CD8-positive, alpha-beta memory T cell (primary cell): ENCODE results near the gene ANHX. TPM values are rescaled to one million over a fixed set of nuclear protein-coding genes. Genes with fewer than 3 reads are reported as not detected.

Source experiments
- CTCF ChIA-PET: fragments of 350-600 bp; sonication (Branson Sonifier 250); formaldehyde crosslinking; loops from one replicate; lab custom pipeline; 2021; ENCODE audit warnings: antibody characterized with exemption; lab: Charles Lee
- POLR2A ChIA-PET: fragments of 350-600 bp; sonication (Branson Sonifier 250); formaldehyde crosslinking; loops from one replicate; lab custom pipeline; 2021; ENCODE audit warnings: antibody characterized with exemption; lab: Charles Lee
- DNase-seq, 5 donors: peaks; one replicate each; pipeline versions ENCODE4 v3.0.0 to v3.0.0-alpha.2; 2020 to 2022; ENCODE audit warnings: mixed read lengths in 1 of 5
- H3K27ac ChIP-seq: one replicate; pipeline ENCODE4 v1.7.0; 2013; ENCODE audit warnings: low read depth, mild to moderate bottlenecking, low read length, moderate library complexity
- H3K27me3 ChIP-seq: 2 replicates; pipeline ENCODE4 v1.7.0; 2013; ENCODE audit warnings: low read length, mild to moderate bottlenecking; ENCODE audit not compliant: insufficient read depth, poor library complexity, severe bottlenecking
- H3K36me3 ChIP-seq: 2 replicates; pipeline ENCODE4 v1.7.0; 2013; ENCODE audit warnings: mild to moderate bottlenecking, low read length, moderate library complexity; ENCODE audit not compliant: insufficient read depth
- H3K4me1 ChIP-seq: 2 replicates; pipeline ENCODE4 v1.7.0; 2013; ENCODE audit warnings: mild to moderate bottlenecking, low read length, moderate library complexity; ENCODE audit not compliant: insufficient read depth
- H3K4me3 ChIP-seq: 2 replicates; pipeline ENCODE4 v1.7.0; 2013; ENCODE audit warnings: mild to moderate bottlenecking, low read length
- H3K9me3 ChIP-seq: 2 replicates; pipeline ENCODE4 v1.7.0; 2013; ENCODE audit warnings: mild to moderate bottlenecking, low read length
- H3K27ac Mint-ChIP-seq, 8 donors: one replicate each; pipeline ENCODE4 v1.8.0; 2020 to 2021; ENCODE audit warnings: mixed read lengths in 8 of 8, mild to moderate bottlenecking in 6 of 8, inconsistent platforms in 3 of 8, moderate library complexity in 3 of 8
- H3K27me3 Mint-ChIP-seq, 2 donors: one replicate each; pipeline ENCODE4 v1.8.0; 2020 to 2021; ENCODE audit warnings: mixed read lengths in 2 of 2, mild to moderate bottlenecking in 1 of 2, moderate library complexity in 1 of 2
- H3K36me3 Mint-ChIP-seq, 3 donors: one replicate each; pipeline ENCODE4 v1.8.0; 2020 to 2021; ENCODE audit warnings: mixed read lengths in 3 of 3, inconsistent platforms in 1 of 3, mild to moderate bottlenecking in 1 of 3
- H3K4me1 Mint-ChIP-seq, 3 donors: one replicate each; pipeline ENCODE4 v1.8.0; 2020 to 2021; ENCODE audit warnings: mixed read lengths in 3 of 3, inconsistent platforms in 1 of 3, mild to moderate bottlenecking in 1 of 3
- H3K4me3 Mint-ChIP-seq, 7 donors: one replicate each; pipeline ENCODE4 v1.8.0; 2020 to 2021; ENCODE audit warnings: mixed read lengths in 7 of 7, mild to moderate bottlenecking in 6 of 7, moderate library complexity in 4 of 7, inconsistent platforms in 2 of 7
- H3K9me3 Mint-ChIP-seq, 5 donors: one replicate each; pipeline ENCODE4 v1.8.0; 2020 to 2022; ENCODE audit warnings: mixed read lengths in 5 of 5, mild to moderate bottlenecking in 3 of 5, moderate library complexity in 2 of 5, inconsistent platforms in 1 of 5
- polyA plus RNA-seq: library from polyadenylated mRNA; unstranded; fragments of 300-500 nt; fragmentation: Illumina TruSeq; gene quantifications from one replicate; pipeline ENCODE4 v1.2.3, GENCODE V29; 2021
- total RNA-seq, 2 experiments: library from RNA; stranded (reverse); gene quantifications; one replicate each; pipeline ENCODE4 v1.2.3, GENCODE V29; 2021

Gene ANHX
- total and polyA plus RNA-seq, 3 experiments from 2014 or later = not detected

- Histone ChIP-seq H3K9me3 (no peaks in the 10 kb centered on the region), H3K27ac (no peak overlapping the region), H3K4me1 (no peaks in the 10 kb centered on the region), H3K36me3 (no peaks in the 10 kb centered on the region), H3K4me3 (no peak overlapping the region), H3K27me3 (no peaks in the 10 kb centered on the region)
- Mint-ChIP-seq H3K27ac (no peak overlapping the region), H3K9me3 (peaks cover 0 to 16% (median 13%) of the 10 kb centered on the region in 5 donors), H3K4me3 (no peak overlapping the region), H3K27me3 (peaks cover 2 to 5% of the 10 kb centered on the region in 2 donors), H3K36me3 (peaks cover 0 to 7% (median 0%) of the 10 kb centered on the region in 3 donors), H3K4me1 (no peaks in the 10 kb centered on the region)
- DNase-seq = no peak
- ChIA-PET POLR2A (no interaction called here), CTCF (no interaction called here)
Observed at GRCh38 chr12:133234971-133235370, 706 bp downstream of the ANHX start.

- POLR2A ChIA-PET = no interaction called here
- Histone ChIP-seq H3K9me3 (no peaks in the 10 kb centered on the region), H3K27ac (no peak overlapping the region), H3K36me3 (no peaks in the 10 kb centered on the region), H3K4me1 (no peaks in the 10 kb centered on the region), H3K27me3 (no peaks in the 10 kb centered on the region), H3K4me3 (no peak overlapping the region)
- Mint-ChIP-seq H3K4me3 (no peak overlapping the region), H3K27ac (peak overlapping the region in 1 of 8 donors; percentile 69), H3K9me3 (peaks cover 0 to 15% (median 10%) of the 10 kb centered on the region in 5 donors), H3K27me3 (peaks cover 0 to 2% of the 10 kb centered on the region in 2 donors), H3K4me1 (no peaks in the 10 kb centered on the region), H3K36me3 (peaks cover 0 to 7% (median 0%) of the 10 kb centered on the region in 3 donors)
- CTCF ChIA-PET = no interaction called here
- no peak for DNase-seq
Observed at GRCh38 chr12:133233993-133234564, 1.6 kb downstream of the ANHX start.

- Histone ChIP-seq H3K4me3 (no peak overlapping the region), H3K27me3 (no peaks in the 10 kb centered on the region), H3K36me3 (no peaks in the 10 kb centered on the region), H3K9me3 (no peaks in the 10 kb centered on the region), H3K27ac (no peak overlapping the region), H3K4me1 (no peaks in the 10 kb centered on the region)
- Mint-ChIP-seq H3K4me1 (no peaks in the 10 kb centered on the region), H3K27me3 (peaks cover 0 to 8% of the 10 kb centered on the region in 2 donors), H3K36me3 (peaks cover 0 to 14% (median 0%) of the 10 kb centered on the region in 3 donors), H3K9me3 (peaks cover 0 to 17% (median 13%) of the 10 kb centered on the region in 5 donors), H3K27ac (peak overlapping the region in 1 of 8 donors; percentile 76), H3K4me3 (no peak overlapping the region)
- no peak for DNase-seq
- ChIA-PET POLR2A (no interaction called here), CTCF (no interaction called here)
Observed at GRCh38 chr12:133233006-133233405, 2.7 kb downstream of the ANHX start.

GRCh38 chr12:133231001-133231400 is 4.7 kb downstream of the ANHX start:
- Histone ChIP-seq H3K4me1 (no peaks in the 10 kb centered on the region), H3K27me3 (no peaks in the 10 kb centered on the region), H3K4me3 (no peak overlapping the region), H3K27ac (no peak overlapping the region), H3K9me3 (no peaks in the 10 kb centered on the region), H3K36me3 (no peaks in the 10 kb centered on the region)
- DNase-seq = no peak
- Mint-ChIP-seq H3K36me3 (peaks cover 0 to 14% (median 0%) of the 10 kb centered on the region in 3 donors), H3K27me3 (peaks cover 0 to 8% of the 10 kb centered on the region in 2 donors), H3K4me3 (no peak overlapping the region), H3K27ac (no peak overlapping the region), H3K4me1 (no peaks in the 10 kb centered on the region), H3K9me3 (peaks cover 0 to 16% (median 8%) of the 10 kb centered on the region in 5 donors)
- ChIA-PET POLR2A (no interaction called here), CTCF (no interaction called here)

GRCh38 chr12:133227281-133227852 is 8.3 kb downstream of the ANHX start:
- POLR2A ChIA-PET = no interaction called here
- no peaks in the 10 kb centered on the region for H3K27me3 ChIP-seq
- no peak for DNase-seq
- Mint-ChIP-seq H3K4me1 (no peaks in the 10 kb centered on the region), H3K27me3 (peaks cover 0 to 8% of the 10 kb centered on the region in 2 donors), H3K9me3 (peaks cover 0 to 29% (median 18%) of the 10 kb centered on the region in 5 donors), H3K4me3 (no peak overlapping the region), H3K36me3 (peaks cover 0 to 8% (median 0%) of the 10 kb centered on the region in 3 donors), H3K27ac (no peak overlapping the region)
- no peaks in the 10 kb centered on the region for H3K36me3 ChIP-seq
- CTCF ChIA-PET = no interaction called here
- no peak overlapping the region for H3K4me3 ChIP-seq
- H3K27ac ChIP-seq = no peak overlapping the region
- H3K9me3 ChIP-seq = no peaks in the 10 kb centered on the region
- no peaks in the 10 kb centered on the region for H3K4me1 ChIP-seq

DNA sequence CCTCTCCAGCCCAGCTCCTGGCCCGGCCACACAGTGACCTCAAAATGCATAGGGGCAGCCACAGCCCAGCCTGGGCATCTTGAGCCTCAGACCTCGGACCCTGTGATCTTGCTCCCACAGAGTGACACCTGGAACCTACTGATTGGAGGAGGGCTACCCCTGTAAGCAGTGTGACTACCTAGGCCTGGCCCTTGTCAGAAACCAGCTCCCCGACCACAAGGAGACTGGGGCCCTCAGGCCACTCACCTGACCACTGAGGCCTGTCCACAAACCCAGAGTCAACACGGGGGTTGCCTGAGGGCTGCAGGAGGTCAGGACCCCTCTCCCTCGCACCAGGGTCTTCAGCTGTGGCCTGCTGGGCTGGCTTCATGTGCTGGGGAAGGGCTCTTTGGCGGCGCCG is 9.0 kb downstream of the ANHX start:
- H3K27me3 Mint-ChIP-seq = peaks cover 0 to 8% of the 10 kb centered on the region in 2 donors
- H3K9me3 ChIP-seq = no peaks in the 10 kb centered on the region
- no peak overlapping the region for H3K4me3 Mint-ChIP-seq
- H3K27ac ChIP-seq = no peak overlapping the region
- ChIA-PET CTCF (no interaction called here), POLR2A (no interaction called here)
- H3K4me1 ChIP-seq = no peaks in the 10 kb centered on the region
- H3K36me3 Mint-ChIP-seq = peaks cover 0 to 8% (median 0%) of the 10 kb centered on the region in 3 donors
- no peak for DNase-seq
- no peak overlapping the region for H3K4me3 ChIP-seq
- H3K36me3 ChIP-seq = no peaks in the 10 kb centered on the region
- peaks cover 0 to 31% (median 21%) of the 10 kb centered on the region in 5 donors for H3K9me3 Mint-ChIP-seq
- H3K27me3 ChIP-seq = no peaks in the 10 kb centered on the region
- no peaks in the 10 kb centered on the region for H3K4me1 Mint-ChIP-seq
- no peak overlapping the region for H3K27ac Mint-ChIP-seq

- Histone ChIP-seq H3K27ac (no peak overlapping the region), H3K4me1 (no peaks in the 10 kb centered on the region), H3K27me3 (no peaks in the 10 kb centered on the region), H3K36me3 (no peaks in the 10 kb centered on the region), H3K9me3 (no peaks in the 10 kb centered on the region), H3K4me3 (no peak overlapping the region)
- Mint-ChIP-seq H3K4me1 (no peaks in the 10 kb centered on the region), H3K4me3 (no peak overlapping the region), H3K27me3 (peaks cover 0 to 6% of the 10 kb centered on the region in 2 donors), H3K36me3 (peaks cover 0 to 8% (median 0%) of the 10 kb centered on the region in 3 donors), H3K9me3 (peaks cover 0 to 37% (median 21%) of the 10 kb centered on the region in 5 donors), H3K27ac (no peak overlapping the region)
- no peak for DNase-seq
- ChIA-PET POLR2A (no interaction called here), CTCF (no interaction called here)
Observed at GRCh38 chr12:133225527-133225926, 10.2 kb downstream of the ANHX start.

DNA sequence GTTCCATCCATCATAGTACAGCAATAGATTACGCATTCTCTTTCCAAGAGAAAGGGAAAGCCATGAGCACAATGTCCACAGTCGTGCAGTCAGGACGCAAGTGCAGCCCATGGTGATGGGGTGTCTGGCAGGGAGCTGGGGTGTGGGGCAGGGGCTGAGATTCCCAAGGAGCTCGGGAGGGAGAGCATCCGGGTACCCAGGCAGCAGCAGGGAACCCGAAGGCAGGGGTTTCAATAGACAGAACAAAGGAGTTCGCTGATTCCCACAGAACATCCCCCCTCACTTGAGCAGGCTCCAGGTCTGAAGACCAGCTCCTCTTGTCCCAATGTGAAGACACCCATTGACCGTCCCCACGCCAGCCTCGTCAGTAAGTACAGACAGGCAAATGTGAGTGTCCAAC is 13.5 kb downstream of the ANHX start:
- H3K4me3 ChIP-seq = no peak overlapping the region
- H3K9me3 ChIP-seq = no peaks in the 10 kb centered on the region
- no peak overlapping the region for H3K27ac ChIP-seq
- H3K36me3 Mint-ChIP-seq = peaks cover 0 to 26% (median 0%) of the 10 kb centered on the region in 3 donors
- DNase-seq = no peak
- peaks cover 0 to 5% of the 10 kb centered on the region in 2 donors for H3K27me3 Mint-ChIP-seq
- H3K4me3 Mint-ChIP-seq = no peak overlapping the region
- POLR2A ChIA-PET = interaction anchor here (0.8 kb wide), 1 partner anchor 310 kb away, joined by 3 read pairs; no protein-coding TSS in a partner anchor
- H3K9me3 Mint-ChIP-seq = peaks cover 7 to 54% (median 36%) of the 10 kb centered on the region in 5 donors
- no peaks in the 10 kb centered on the region for H3K4me1 Mint-ChIP-seq
- no peak overlapping the region for H3K27ac Mint-ChIP-seq
- no peaks in the 10 kb centered on the region for H3K27me3 ChIP-seq
- no peaks in the 10 kb centered on the region for H3K4me1 ChIP-seq
- CTCF ChIA-PET = no interaction called here
- no peaks in the 10 kb centered on the region for H3K36me3 ChIP-seq
